Cardiac ventricle fibroblast (primary cell): ENCODE measurements around the gene LRIT3. TPM values are rescaled to one million over a fixed set of nuclear protein-coding genes. Genes with fewer than 3 reads are reported as not detected.

ENCODE experiments used
- total RNA-seq: library from RNA; depleted of rRNA; stranded (reverse); fragments of >200 nt; gene quantifications from 2 replicates; pipeline ENCODE4 v1.2.3, GENCODE V29; 2015

LRIT3 gene
- not detected in 2 replicates for total RNA-seq

GRCh38 chr4:109847896-109848442 lies at the start of gene LRIT3:
Gene LRIT3, plus strand, starts transcription at chr4:109848107. Its CDS starts 95 bp downstream, at chr4:109848202.

GRCh38 chr4:109801895-109802319 lies 46.0 kb upstream of the LRIT3 start, which contains the start of gene CFI:
Gene CFI, minus strand, starts transcription at chr4:109801999. Its CDS starts 28 bp downstream, at chr4:109801971.

GRCh38 chr4:109815151-109816081 lies 32.5 kb upstream of the LRIT3 start, which contains the start of gene GAR1:
Gene GAR1, plus strand, starts transcription at chr4:109815762. Its CDS starts 403 bp downstream, at chr4:109816165.

GRCh38 chr4:109827672-109828071 lies 20.2 kb upstream of the LRIT3 start, which contains the start of gene RRH:
Gene RRH, plus strand, starts transcription at chr4:109827972. Its CDS starts 56 bp downstream, at chr4:109828028.

GRCh38 chr4:109912706-109913595 lies 65.0 kb downstream of the LRIT3 start, which contains the start of gene EGF:
Gene EGF, plus strand, starts transcription at chr4:109912883. Its CDS starts 453 bp downstream, at chr4:109913336.

Other genes with a start within 250 kb of the LRIT3 start
- gene CASP6, start 144.7 kb upstream of the LRIT3 start, total RNA-seq = 8.4 and 10.7 TPM in 2 replicates
- 13.9 and 46.2 TPM in 2 replicates for gene PLA2G12A, start 118.0 kb upstream of the LRIT3 start, total RNA-seq
- gene CFI, start 46.1 kb upstream of the LRIT3 start, total RNA-seq = 21.2 and 23.8 TPM in 2 replicates
- gene GAR1, start 32.3 kb upstream of the LRIT3 start, total RNA-seq = 5.2 and 6.2 TPM in 2 replicates
- 0.12 TPM in 1 of 2 replicates, not detected in the other for gene RRH, start 20.1 kb upstream of the LRIT3 start, total RNA-seq
- not detected in 2 replicates for gene EGF, start 64.8 kb downstream of the LRIT3 start, total RNA-seq